ENCODE data around the gene EXOC6.
"Not testable (repeated sequence)": the region's sequence is repeated elsewhere in the genome, so short reads cannot be mapped to it uniquely, and the experiment has no call there.

The EXOC6 gene

GRCh38 chr10:93080350-93081046 is 232.2 kb downstream of the EXOC6 start:
- DNase-seq (ENCODE audit: low read depth), result no peak

DNA sequence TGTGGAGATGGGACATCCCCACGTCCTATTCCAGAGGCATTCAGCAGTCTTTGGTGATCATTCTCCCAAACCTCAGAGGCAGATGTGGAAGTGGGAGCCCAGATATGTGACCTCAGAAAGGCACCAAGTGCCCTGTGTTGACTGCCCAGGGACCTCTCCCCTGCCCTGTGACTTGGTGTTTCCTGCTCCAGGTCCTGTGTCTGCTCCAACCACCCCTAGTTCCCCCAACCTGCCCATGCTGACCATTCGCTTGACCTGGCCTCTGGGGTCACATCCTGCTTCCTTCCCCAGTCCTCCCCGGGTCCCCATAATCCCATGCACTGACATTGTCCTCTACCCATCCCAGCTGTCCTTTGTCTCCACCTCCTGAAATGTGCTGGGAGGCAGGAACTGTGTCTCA is 233.0 kb downstream of the EXOC6 start:
- DNase-seq (ENCODE audit: low read depth), result no peak

DNA sequence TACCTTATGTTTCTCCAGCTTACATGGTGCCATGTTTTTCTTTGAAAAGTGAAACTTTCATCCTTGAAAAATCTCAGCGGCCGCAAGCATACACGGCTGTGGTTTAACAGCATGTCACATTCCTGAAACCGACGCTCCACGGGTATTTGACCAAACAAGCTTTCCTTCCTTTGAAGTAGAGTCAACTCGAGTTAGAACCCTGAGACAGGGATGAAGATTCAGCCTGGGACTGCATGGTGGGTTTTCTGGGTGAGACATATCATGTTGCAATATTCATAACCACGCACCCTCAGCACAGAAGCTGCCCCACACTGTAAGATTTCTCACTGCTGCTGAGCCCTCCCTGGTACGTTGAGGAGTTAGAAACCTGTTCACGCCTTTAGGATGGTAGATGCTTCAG is 233.5 kb downstream of the EXOC6 start:
- DNase-seq (ENCODE audit: low read depth), result no peak

- no peak for DNase-seq (ENCODE audit: low read depth)
Observed at GRCh38 chr10:93083743-93084539, 235.6 kb downstream of the EXOC6 start.

DNA sequence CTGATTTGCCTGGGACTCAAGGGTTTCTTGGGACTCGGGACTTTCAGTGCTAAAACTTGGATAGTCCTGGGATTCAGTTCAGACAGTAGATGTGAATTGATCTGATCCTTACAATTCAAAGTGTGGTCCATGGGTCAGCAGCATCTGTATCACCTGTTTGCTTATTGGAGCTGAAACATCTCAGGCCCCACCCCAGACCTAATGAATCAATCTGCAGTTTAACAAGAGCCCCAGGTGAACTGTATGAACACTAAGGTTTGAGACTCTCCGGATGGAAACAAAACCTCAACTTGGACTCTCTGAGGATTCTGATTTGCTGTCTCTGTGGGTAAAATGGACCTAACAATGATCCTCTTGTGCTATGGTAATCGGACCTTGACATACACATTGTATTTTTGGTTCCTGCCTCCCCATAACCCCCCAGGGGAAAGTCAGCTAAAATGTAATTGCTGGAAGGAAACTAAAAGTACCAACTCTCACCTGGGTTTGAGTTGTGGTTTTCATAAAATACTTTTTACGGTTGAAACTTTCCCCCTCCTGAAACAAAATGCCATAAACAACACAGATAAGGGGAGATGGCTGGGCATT is 237.0 kb downstream of the EXOC6 start:
- DNase-seq (ENCODE audit: low read depth), result no peak

DNA sequence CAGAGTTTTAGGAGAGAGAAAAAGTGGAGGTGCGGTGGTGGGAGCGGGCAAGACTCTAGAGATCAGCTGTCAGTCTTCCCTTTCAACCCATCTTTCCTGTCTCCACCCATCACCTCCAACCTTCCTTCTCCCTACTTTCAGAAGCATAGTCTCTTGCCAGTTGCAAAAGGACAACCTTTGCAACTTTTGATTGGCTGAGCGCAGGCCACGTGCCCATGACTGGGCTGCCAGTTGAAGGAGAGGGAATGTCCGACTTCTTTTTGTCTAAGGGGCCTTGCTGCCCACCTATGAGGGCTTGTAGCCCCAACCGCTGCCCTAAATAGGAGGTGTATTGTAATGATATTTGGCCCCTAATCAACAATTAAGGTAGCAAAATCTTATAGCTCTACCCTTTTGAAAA is 238.0 kb downstream of the EXOC6 start:
- no peak for DNase-seq (ENCODE audit: low read depth)

GRCh38 chr10:93087846-93088245 is 239.5 kb downstream of the EXOC6 start:
- DNase-seq (ENCODE audit: low read depth), result no peak

GRCh38 chr10:93088466-93088865 is 240.1 kb downstream of the EXOC6 start:
- no peak for DNase-seq (ENCODE audit: low read depth)

GRCh38 chr10:93090619-93091018 is 242.3 kb downstream of the EXOC6 start:
- DNase-seq (ENCODE audit: low read depth), result no peak

DNA sequence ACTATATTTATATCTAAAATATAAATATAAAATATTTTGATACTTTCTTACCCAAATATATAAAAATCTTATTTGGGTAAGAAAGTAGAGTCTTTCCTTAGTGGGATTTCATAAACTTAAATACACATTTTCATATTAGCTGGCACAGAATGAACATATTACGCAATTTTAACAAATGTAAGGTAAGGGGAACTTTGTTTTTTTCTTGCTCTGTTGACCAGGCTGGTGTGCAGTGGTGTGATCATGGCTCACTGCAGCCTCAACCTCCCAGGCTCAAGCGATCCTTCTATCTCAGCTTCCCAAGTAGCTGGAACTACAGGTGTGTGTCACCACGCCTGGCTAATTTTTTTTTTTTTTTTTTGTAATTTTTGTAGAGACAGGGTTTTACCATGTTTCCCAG is 243.6 kb downstream of the EXOC6 start:
- DNase-seq (ENCODE audit: low read depth), result no peak

DNA sequence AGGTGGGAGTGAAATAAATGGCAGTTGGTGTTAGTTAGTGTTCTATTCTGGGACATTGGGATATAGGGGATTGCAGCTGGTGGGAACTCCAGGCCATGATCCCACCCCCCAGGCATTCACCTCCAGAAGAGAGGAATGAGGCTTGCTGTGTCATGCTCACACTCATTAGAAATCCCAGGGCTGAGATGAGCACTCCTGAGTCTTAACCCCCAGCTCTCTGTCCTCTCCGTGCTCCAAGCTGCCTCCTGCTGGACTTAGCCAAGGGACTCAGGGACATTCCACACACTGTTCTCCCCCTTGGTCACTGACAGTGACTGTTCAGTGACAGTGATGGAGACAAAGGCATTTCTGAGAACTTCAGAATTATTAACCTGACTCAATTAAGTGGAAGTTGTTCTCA is 246.9 kb downstream of the EXOC6 start:
- DNase-seq (ENCODE audit: low read depth), result no peak

GRCh38 chr10:93096901-93097300 is 248.6 kb downstream of the EXOC6 start:
- DNase-seq (ENCODE audit: low read depth), result no peak

GRCh38 chr10:93097386-93097785 is 249.1 kb downstream of the EXOC6 start:
- DNase-seq (ENCODE audit: low read depth), result no peak

DNA sequence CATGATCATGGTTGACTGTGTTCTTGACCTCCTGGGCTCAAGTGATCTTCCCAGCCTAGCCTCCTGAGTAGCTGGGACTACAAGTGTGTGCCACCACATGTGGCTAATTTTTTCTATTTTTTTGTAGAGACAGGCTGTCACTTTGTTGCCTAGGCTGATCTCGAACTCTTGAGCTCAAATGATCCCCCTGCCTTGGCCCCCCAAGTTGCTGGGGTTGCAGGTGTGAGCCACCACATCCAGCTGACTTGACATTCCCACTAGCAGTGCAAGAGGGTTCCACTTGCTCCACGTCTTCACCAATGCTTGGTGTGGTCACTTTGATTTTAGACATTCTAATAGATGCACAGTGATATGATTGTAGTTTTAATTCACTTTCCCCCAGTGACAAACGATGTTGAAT is 250.5 kb downstream of the EXOC6 start:
- no peak for DNase-seq (ENCODE audit: low read depth)

DNA sequence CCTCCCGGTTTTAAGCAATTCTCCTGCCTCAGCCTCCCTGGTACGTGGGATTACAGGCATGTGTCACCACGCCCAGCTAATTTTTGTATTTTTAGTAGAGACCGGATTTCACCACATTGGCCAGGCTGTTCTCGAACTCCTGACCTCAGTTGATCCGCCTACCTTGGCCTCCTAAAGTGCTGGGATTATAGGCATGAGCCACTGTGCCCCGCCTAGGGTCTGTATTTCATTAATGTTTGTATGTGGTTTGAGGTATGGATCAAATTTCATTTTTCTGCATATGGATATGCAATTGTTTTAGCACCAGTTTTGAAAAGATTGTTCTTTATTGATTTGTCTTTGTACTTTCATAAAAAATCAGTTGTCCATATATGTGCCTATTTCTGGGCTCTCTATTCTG is 251.3 kb downstream of the EXOC6 start:
- no peak for DNase-seq (ENCODE audit: low read depth)

DNA sequence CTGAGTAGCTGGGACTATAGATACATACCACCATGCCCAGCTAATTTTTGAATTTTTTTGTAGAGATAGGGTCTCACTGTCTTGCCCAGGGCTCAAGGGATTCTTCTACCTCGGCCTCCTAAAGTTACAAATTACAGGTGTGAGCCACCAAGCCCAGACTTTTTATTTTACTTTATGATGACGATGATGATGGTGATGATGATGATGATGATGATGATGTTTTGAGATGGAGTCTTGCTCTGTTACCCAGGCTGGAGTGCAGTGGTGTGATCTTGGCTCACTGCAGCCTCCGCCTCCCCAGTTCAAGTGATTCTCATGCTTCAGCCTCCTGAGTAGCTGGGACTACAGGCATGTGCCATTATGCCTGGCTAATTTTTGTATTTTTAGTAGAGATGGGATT is 252.8 kb downstream of the EXOC6 start:
- not testable (repeated sequence) for DNase-seq (ENCODE audit: low read depth)

GRCh38 chr10:93103953-93104352 is 255.6 kb downstream of the EXOC6 start:
- DNase-seq (ENCODE audit: low read depth), result no peak

DNA sequence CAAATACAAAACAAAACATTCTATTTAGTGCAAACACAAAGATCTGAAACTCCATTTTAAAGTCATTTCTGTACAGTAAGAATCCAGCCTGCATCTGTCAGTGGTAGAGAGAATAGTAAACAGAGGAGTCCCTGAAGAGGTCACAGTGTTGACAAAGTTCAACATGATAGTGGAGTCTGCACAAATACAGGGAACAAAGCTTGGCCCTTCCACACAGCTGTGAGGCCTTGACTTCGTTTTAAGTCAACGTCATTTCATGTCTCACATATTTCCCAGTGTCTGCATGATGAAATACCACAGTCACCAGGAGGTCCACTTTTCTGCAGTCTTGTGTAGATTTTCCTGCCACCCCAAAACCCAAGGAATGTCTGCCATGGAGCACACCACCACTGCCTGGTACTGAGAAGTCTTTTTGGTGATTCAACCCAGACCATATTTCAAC is 258.3 kb downstream of the EXOC6 start:
- no peak for DNase-seq (ENCODE audit: low read depth)
